Measurements from ENCODE around the gene CDC14A. TPM values are rescaled to one million over a fixed set of nuclear protein-coding genes. Genes with fewer than 3 reads are reported as not detected.
"Not testable (repeated sequence)": the region's sequence is repeated elsewhere in the genome, so short reads cannot be mapped to it uniquely, and the experiment has no call there.

CDC14A gene
- total RNA-seq, 2 donors from 2014 or later, result 17.8 to 24.1 TPM

DNA sequence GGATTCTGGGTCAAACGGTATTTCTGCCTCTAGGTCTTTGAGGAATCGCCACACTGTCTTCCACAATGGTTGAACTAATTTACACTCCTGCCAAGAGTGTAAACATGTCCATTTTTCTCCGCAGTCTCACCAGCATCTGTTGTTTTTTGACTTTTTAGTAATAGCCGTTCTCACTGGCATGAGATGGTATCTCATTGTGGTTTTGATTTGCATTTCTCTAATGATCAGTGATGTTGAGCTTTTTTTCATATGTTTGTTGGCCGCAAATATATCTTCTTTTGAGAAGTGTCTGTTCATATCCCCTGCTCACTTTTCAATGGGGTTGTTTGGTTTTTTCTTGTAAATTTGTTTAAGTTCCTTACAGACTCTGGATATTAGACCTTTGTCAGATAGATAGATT lies 53.6 kb downstream of the CDC14A start:
- not testable (repeated sequence) for H3K27me3 Mint-ChIP-seq (ENCODE audit: low read depth); H3K9me3 Mint-ChIP-seq; ATAC-seq (replicated peaks in 1 of 2); DNase-seq
- Mint-ChIP-seq H3K4me1 (ENCODE audit: low read depth) (peaks cover 58% of the 10 kb centered on the region), H3K36me3 (ENCODE audit: insufficient read depth in 2 of 2) (peaks cover 16 to 18% of the 10 kb centered on the region in 2 donors), H3K27ac (peak overlapping the region; percentile 84), H3K4me3 (peak overlapping the region in 1 of 2 donors; percentile 25)

DNA sequence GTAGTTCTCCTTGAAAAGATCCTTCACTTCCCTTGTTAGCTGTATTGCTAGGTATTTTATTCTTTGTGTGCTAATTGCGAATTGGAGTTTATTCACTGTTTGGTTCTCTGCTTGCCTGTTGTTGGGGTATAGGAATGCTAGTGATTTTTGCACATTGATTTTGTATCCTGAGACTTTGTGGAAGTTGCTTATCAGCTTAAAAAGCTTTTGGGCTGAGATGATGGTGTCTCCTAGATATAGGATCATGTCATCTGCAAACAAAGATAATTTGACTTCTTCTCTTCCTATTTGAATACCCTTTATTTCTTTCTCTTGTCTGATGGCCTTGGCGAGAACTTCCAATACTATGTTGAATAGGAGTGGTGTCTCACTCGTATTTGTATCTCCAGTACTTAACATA lies 55.1 kb downstream of the CDC14A start:
- not testable (repeated sequence) for H3K27me3 Mint-ChIP-seq (ENCODE audit: low read depth); ATAC-seq (replicated peaks in 1 of 2); H3K4me3 Mint-ChIP-seq; DNase-seq; H3K9me3 Mint-ChIP-seq
- H3K36me3 Mint-ChIP-seq (ENCODE audit: insufficient read depth in 2 of 2), result peaks cover 18% of the 10 kb centered on the region in 2 donors
- H3K4me1 Mint-ChIP-seq (ENCODE audit: low read depth), result peaks cover 63% of the 10 kb centered on the region
- peak overlapping the region; percentile 47 for H3K27ac Mint-ChIP-seq

DNA sequence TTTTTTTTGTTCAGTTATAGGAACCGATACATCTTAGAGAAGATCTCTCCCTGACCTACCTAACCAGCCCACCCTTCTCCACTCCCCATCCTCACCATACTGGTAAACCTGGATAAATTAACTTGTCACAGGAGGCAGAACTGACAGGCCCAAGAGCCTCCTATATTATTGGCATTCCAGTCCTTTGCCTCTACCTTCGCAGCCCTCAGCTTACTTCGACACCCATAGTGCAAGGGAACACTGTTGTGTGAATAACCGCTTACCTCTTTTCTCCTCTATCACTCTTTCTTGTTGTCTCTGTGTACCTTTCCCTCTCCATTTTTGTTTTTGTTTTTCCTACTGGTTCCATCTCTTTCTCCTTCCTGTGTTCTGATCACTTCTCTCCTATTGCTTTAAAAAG lies 58.7 kb downstream of the CDC14A start:
- peak overlapping the region in 1 of 2 donors; percentile 4 for H3K4me3 Mint-ChIP-seq
- ATAC-seq (replicated peaks in 1 of 2) (no peak), DNase-seq (no peak)
- H3K27me3 Mint-ChIP-seq (ENCODE audit: low read depth), result no peaks in the 10 kb centered on the region
- H3K9me3 Mint-ChIP-seq, result peaks cover 5% of the 10 kb centered on the region in 2 donors
- H3K36me3 Mint-ChIP-seq (ENCODE audit: insufficient read depth in 2 of 2), result peaks cover 13 to 15% of the 10 kb centered on the region in 2 donors
- peak overlapping the region; percentile 80 for H3K27ac Mint-ChIP-seq
- H3K4me1 Mint-ChIP-seq (ENCODE audit: low read depth), result peaks cover 60% of the 10 kb centered on the region

GRCh38 chr1:100411574-100411973 lies 59.3 kb downstream of the CDC14A start:
- Mint-ChIP-seq H3K4me3 (peak overlapping the region in 1 of 2 donors; percentile 4), H3K4me1 (ENCODE audit: low read depth) (peaks cover 59% of the 10 kb centered on the region), H3K27me3 (ENCODE audit: low read depth) (no peaks in the 10 kb centered on the region), H3K36me3 (ENCODE audit: insufficient read depth in 2 of 2) (peaks cover 13 to 15% of the 10 kb centered on the region in 2 donors), H3K27ac (peak overlapping the region; percentile 80), H3K9me3 (peaks cover 5% of the 10 kb centered on the region in 2 donors)
- DNase-seq (no peak), ATAC-seq (replicated peaks in 1 of 2) (no peak)

DNA sequence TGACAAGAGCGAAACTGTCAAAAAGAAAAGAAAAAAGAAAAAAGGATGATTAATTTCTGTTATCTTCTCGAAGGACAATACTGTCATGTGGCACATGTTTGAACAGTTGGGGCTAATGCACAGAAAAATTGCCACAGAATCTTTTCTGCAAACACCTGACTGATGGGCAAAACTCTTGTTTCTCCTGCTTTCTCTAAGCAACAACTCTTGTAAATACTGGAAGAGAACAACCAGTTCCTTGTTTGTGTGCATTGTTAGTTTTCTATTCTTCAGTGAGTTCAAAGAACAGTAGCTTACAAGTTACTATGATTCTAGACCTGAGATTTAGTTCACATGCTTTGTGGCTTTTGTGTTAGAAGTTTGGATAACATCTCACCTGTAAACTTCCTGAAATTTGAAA lies 60.7 kb downstream of the CDC14A start:
- H3K27ac Mint-ChIP-seq, result peak overlapping the region; percentile 47

GRCh38 chr1:100414693-100415497 lies 62.6 kb downstream of the CDC14A start:
- peak overlapping the region; percentile 43 for H3K27ac Mint-ChIP-seq

More for the DNA sequence above, 60.7 kb downstream of the CDC14A start:
- peaks cover 5 to 6% of the 10 kb centered on the region in 2 donors for H3K9me3 Mint-ChIP-seq
- no peak for ATAC-seq (replicated peaks in 1 of 2)
- H3K27me3 Mint-ChIP-seq (ENCODE audit: low read depth), result no peaks in the 10 kb centered on the region
- H3K4me1 Mint-ChIP-seq (ENCODE audit: low read depth), result peaks cover 62% of the 10 kb centered on the region
- H3K36me3 Mint-ChIP-seq (ENCODE audit: insufficient read depth in 2 of 2), result peaks cover 12 to 15% of the 10 kb centered on the region in 2 donors
- peak overlapping the region; percentile 50 to 62 for H3K4me3 Mint-ChIP-seq
- no peak for DNase-seq

DNA sequence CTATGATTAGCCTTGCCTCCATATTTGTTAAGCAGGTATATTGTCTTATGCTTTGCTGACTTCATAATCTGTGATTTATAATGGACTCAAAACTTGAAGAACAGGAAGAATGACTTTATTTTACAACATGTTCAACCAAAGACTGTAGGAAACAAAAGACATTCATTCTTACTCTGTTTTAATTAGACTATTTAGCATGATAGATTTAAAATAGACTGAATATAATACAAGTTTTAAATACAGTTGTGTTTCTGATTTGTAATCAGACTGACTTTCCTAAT lies 63.1 kb downstream of the CDC14A start:
- Mint-ChIP-seq H3K4me3 (no peak overlapping the region), H3K27ac (no peak overlapping the region), H3K36me3 (ENCODE audit: insufficient read depth in 2 of 2) (peaks cover 11% of the 10 kb centered on the region in 2 donors), H3K27me3 (ENCODE audit: low read depth) (no peaks in the 10 kb centered on the region), H3K4me1 (ENCODE audit: low read depth) (peaks cover 72% of the 10 kb centered on the region), H3K9me3 (peaks cover 5% of the 10 kb centered on the region in 2 donors)
- DNase-seq (no peak), ATAC-seq (replicated peaks in 1 of 2) (no peak)

More at GRCh38 chr1:100414693-100415497, 62.6 kb downstream of the CDC14A start:
- Mint-ChIP-seq H3K4me1 (ENCODE audit: low read depth) (peaks cover 72% of the 10 kb centered on the region), H3K4me3 (peak overlapping the region in 1 of 2 donors; percentile 41), H3K9me3 (peaks cover 5% of the 10 kb centered on the region in 2 donors), H3K36me3 (ENCODE audit: insufficient read depth in 2 of 2) (peaks cover 11% of the 10 kb centered on the region in 2 donors), H3K27me3 (ENCODE audit: low read depth) (no peaks in the 10 kb centered on the region)
- no peak for DNase-seq
- ATAC-seq (replicated peaks in 1 of 2), result peak in 1 of 2 donors; percentile 83

GRCh38 chr1:100419072-100419471 lies 66.8 kb downstream of the CDC14A start:
- peak overlapping the region; percentile 11 for H3K27ac Mint-ChIP-seq
- no peaks in the 10 kb centered on the region for H3K27me3 Mint-ChIP-seq (ENCODE audit: low read depth)
- no peak overlapping the region for H3K4me3 Mint-ChIP-seq
- peaks cover 70% of the 10 kb centered on the region for H3K4me1 Mint-ChIP-seq (ENCODE audit: low read depth)
- peaks cover 5% of the 10 kb centered on the region in 2 donors for H3K9me3 Mint-ChIP-seq
- ATAC-seq (replicated peaks in 1 of 2), result no peak
- H3K36me3 Mint-ChIP-seq (ENCODE audit: insufficient read depth in 2 of 2), result peaks cover 9 to 11% of the 10 kb centered on the region in 2 donors
- DNase-seq, result no peak

DNA sequence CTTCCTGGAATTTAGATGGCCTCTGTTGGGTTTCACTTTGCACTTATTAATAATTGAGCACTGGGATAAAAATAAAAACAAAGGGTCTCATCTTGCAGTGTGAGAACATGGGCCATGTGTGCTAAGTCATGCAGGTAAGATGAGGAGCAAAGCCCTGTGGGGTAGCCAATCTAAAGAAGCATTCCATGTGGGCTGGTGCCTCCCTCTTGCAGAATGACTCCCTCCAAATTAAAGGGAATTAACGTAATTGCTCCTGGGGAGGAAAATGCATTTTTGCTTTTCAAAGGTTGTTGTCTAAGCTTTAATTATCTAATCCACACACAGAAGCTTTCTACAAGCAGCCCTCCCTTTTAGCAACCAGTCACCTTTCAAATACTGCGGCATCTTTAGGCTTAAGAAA lies 69.8 kb downstream of the CDC14A start:
- Mint-ChIP-seq H3K27ac (peak overlapping the region; percentile 66), H3K9me3 (peaks cover 5% of the 10 kb centered on the region in 2 donors), H3K4me3 (peak overlapping the region; percentile 39 to 71), H3K27me3 (ENCODE audit: low read depth) (no peaks in the 10 kb centered on the region), H3K4me1 (ENCODE audit: low read depth) (peaks cover 54% of the 10 kb centered on the region), H3K36me3 (ENCODE audit: insufficient read depth in 2 of 2) (peaks cover 11 to 14% of the 10 kb centered on the region in 2 donors)
- no peak for ATAC-seq (replicated peaks in 1 of 2)
- DNase-seq, result no peak

- Mint-ChIP-seq H3K27me3 (ENCODE audit: low read depth) (no peaks in the 10 kb centered on the region), H3K4me1 (ENCODE audit: low read depth) (peaks cover 53% of the 10 kb centered on the region), H3K9me3 (no peaks in the 10 kb centered on the region), H3K36me3 (ENCODE audit: insufficient read depth in 2 of 2) (peaks cover 2 to 5% of the 10 kb centered on the region in 2 donors), H3K27ac (peak overlapping the region; percentile 94), H3K4me3 (peak overlapping the region; percentile 47 to 84)
- ATAC-seq (replicated peaks in 1 of 2) (peak; percentile 53 to 57), DNase-seq (no peak)
Observed at GRCh38 chr1:100423832-100424337, 71.6 kb downstream of the CDC14A start.

- DNase-seq, result peak in 1 of 2 donors; percentile 19
- peak; percentile 86 to 91 for ATAC-seq (replicated peaks in 1 of 2)
- peaks cover 47% of the 10 kb centered on the region for H3K4me1 Mint-ChIP-seq (ENCODE audit: low read depth)
- H3K4me3 Mint-ChIP-seq, result peak overlapping the region in 1 of 2 donors; percentile 46
- H3K27me3 Mint-ChIP-seq (ENCODE audit: low read depth), result no peaks in the 10 kb centered on the region
- H3K27ac Mint-ChIP-seq, result peak overlapping the region; percentile 69
- H3K36me3 Mint-ChIP-seq (ENCODE audit: insufficient read depth in 2 of 2), result peaks cover 4 to 9% of the 10 kb centered on the region in 2 donors
- no peaks in the 10 kb centered on the region for H3K9me3 Mint-ChIP-seq
Observed at GRCh38 chr1:100428160-100428559, 75.9 kb downstream of the CDC14A start.

DNA sequence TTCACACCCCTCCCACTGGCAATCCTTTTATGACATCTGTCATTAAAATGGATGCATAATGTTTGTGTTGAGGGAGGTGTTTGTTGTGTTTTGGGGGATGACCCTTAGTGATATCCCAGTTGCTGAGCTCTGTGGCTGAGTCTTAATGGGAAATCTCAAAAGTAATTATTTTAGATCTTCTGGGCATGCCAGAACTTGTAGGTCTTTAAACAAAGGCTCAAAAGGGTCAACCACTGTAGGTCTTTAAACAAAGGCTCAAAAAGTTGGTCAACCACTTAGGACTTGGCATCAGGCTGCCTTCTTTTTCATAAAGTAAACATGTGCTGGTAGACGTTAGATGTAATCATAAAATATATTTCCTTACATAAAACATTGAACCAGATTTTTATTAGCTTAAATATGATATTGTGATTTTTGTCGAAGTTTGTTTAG lies 78.0 kb downstream of the CDC14A start:
- Mint-ChIP-seq H3K4me1 (ENCODE audit: low read depth) (peaks cover 50% of the 10 kb centered on the region), H3K36me3 (ENCODE audit: insufficient read depth in 2 of 2) (peaks cover 11 to 14% of the 10 kb centered on the region in 2 donors), H3K9me3 (peaks cover 3% of the 10 kb centered on the region in 2 donors), H3K27me3 (ENCODE audit: low read depth) (no peaks in the 10 kb centered on the region), H3K4me3 (peak overlapping the region in 1 of 2 donors; percentile 12), H3K27ac (peak overlapping the region; percentile 53)
- DNase-seq (no peak), ATAC-seq (replicated peaks in 1 of 2) (no peak)

DNA sequence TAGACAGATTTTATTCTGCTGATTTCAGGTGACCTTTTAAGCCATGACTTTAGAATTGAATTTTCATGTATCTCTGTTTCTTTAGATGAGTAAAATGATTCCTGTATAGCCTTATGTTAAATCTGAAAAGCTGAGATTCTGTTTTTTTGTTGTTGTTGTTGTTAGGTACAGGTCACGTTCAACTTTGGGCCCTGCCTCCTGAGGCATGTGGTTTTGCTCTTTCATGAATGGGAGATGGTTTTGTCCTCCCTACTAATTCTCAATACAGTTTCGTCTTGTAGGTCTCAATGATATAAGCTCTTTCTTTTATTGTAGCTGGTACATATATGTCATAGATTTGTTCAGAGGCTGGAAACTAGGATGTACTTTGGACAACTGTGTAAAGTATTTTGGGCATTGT lies 79.6 kb downstream of the CDC14A start:
- H3K27me3 Mint-ChIP-seq (ENCODE audit: low read depth), result no peaks in the 10 kb centered on the region
- peaks cover 13 to 14% of the 10 kb centered on the region in 2 donors for H3K36me3 Mint-ChIP-seq (ENCODE audit: insufficient read depth in 2 of 2)
- H3K27ac Mint-ChIP-seq, result peak overlapping the region; percentile 72
- H3K9me3 Mint-ChIP-seq, result peaks cover 3% of the 10 kb centered on the region in 2 donors
- H3K4me3 Mint-ChIP-seq, result peak overlapping the region in 1 of 2 donors; percentile 30
- peaks cover 64% of the 10 kb centered on the region for H3K4me1 Mint-ChIP-seq (ENCODE audit: low read depth)
- no peak for ATAC-seq (replicated peaks in 1 of 2)
- no peak for DNase-seq
